GM23248 (cell line): ENCODE measurements around the gene NT5C1B. TPM values are rescaled to one million over a fixed set of nuclear protein-coding genes. Genes with fewer than 3 reads are reported as not detected.
A peak's percentile ranks its signal among the peaks of the same experiment; 100 is the strongest.

Source experiments
- DNase-seq: peaks from one replicate; pipeline ENCODE4 v3.0.0-alpha.2; 2015
- H2AFZ ChIP-seq: fragments of 200-600 bp; sonication (generic); 2 replicates; pipeline ENCODE4 v1.6.1; 2016; ENCODE audit warnings: antibody characterized with exemption
- H3F3A ChIP-seq: fragments of 200-600 bp; sonication (generic); 2 replicates; pipeline ENCODE4 v1.6.1; 2016; ENCODE audit warnings: mild to moderate bottlenecking, antibody characterized with exemption, mixed run types; ENCODE audit not compliant: insufficient read depth
- H3K27ac ChIP-seq: fragments of 200-600 bp; sonication (generic); 2 replicates; pipeline ENCODE4 v1.5.1; 2016; ENCODE audit warnings: mild to moderate bottlenecking
- H3K27me3 ChIP-seq: fragments of 200-600 bp; sonication (generic); replicated peaks from 2 replicates; pipeline ENCODE4 v1.6.1; 2016; ENCODE audit warnings: mild to moderate bottlenecking; ENCODE audit not compliant: insufficient read depth
- H3K36me3 ChIP-seq: fragments of 200-600 bp; sonication (generic); 2 replicates; pipeline ENCODE4 v1.6.1; 2016; ENCODE audit warnings: low read depth, mild to moderate bottlenecking
- H3K4me1 ChIP-seq: fragments of 200-600 bp; sonication (generic); 2 replicates; pipeline ENCODE4 v1.6.1; 2016; ENCODE audit warnings: mild to moderate bottlenecking; ENCODE audit not compliant: insufficient read depth
- H3K4me2 ChIP-seq: fragments of 200-600 bp; sonication (generic); one replicate; pipeline ENCODE4 v1.6.1; 2016; ENCODE audit warnings: mild to moderate bottlenecking; ENCODE audit not compliant: unreplicated experiment
- H3K4me3 ChIP-seq: fragments of 200-600 bp; sonication (generic); 2 replicates; pipeline ENCODE4 v1.5.1; 2016; ENCODE audit warnings: mild to moderate bottlenecking
- H3K79me2 ChIP-seq: fragments of 200-600 bp; sonication (generic); 2 replicates; pipeline ENCODE4 v1.6.1; 2016; ENCODE audit warnings: mild to moderate bottlenecking; ENCODE audit not compliant: insufficient read depth
- H3K9ac ChIP-seq: fragments of 200-600 bp; sonication (generic); 2 replicates; pipeline ENCODE4 v1.6.1; 2016; ENCODE audit warnings: mild to moderate bottlenecking
- H3K9me2 ChIP-seq: fragments of 200-600 bp; sonication (generic); 2 replicates; pipeline ENCODE4 v1.6.1; 2016; ENCODE audit warnings: mixed run types, mild to moderate bottlenecking, moderate library complexity; ENCODE audit not compliant: insufficient read depth
- H3K9me3 ChIP-seq: fragments of 200-600 bp; sonication (generic); one replicate; pipeline ENCODE4 v1.6.1; 2017; ENCODE audit warnings: low read depth
- H4K20me1 ChIP-seq: fragments of 200-600 bp; sonication (generic); 2 replicates; pipeline ENCODE4 v1.6.0; 2016; ENCODE audit not compliant: insufficient read depth
- EZH2 ChIP-seq: fragments of 200-600 bp; sonication (generic); IDR thresholded peaks from 2 replicates; pipeline ENCODE4 v1.6.1; 2018; ENCODE audit warnings: antibody characterized with exemption, mild to moderate bottlenecking; ENCODE audit not compliant: insufficient read depth, poor library complexity, severe bottlenecking
- EZH2phosphoT487 ChIP-seq: fragments of 200-600 bp; sonication (generic); IDR thresholded peaks from 2 replicates; pipeline ENCODE4 v1.6.1; 2018; ENCODE audit warnings: antibody characterized with exemption, moderate library complexity, mild to moderate bottlenecking, low read depth; ENCODE audit not compliant: insufficient read depth
- WGBS, 2 experiments: methylation state at CpG; one replicate each; pipeline ENCODE4 v1.1.6; 2015 to 2017; ENCODE audit warnings: low lambda C conversion rate in 2 of 2, low coverage in 1 of 2; ENCODE audit errors: missing lambda C conversion rate in 2 of 2; 5-methylcytosine and 5-hydroxymethylcytosine counted together
- in situ Hi-C: fragments of 300-500 bp; cut with MboI; formaldehyde crosslinking; loops from 2 replicates; pipeline ENCODE4 v1.15.0; 2020
- polyA plus RNA-seq: library from polyadenylated mRNA; unstranded; fragments of >200 nt; fragmentation: Nextera tagmentation; extraction: Ambion mirVana; gene quantifications from 2 replicates; pipeline ENCODE4 v1.2.1, GENCODE V29; 2016
- total RNA-seq: library from RNA; depleted of rRNA; stranded (reverse); fragments of >200 nt; shearing (Covaris generic); gene quantifications from 2 replicates; pipeline ENCODE4 v1.2.3, GENCODE V29; 2014

Gene NT5C1B
- total and polyA plus RNA-seq, 2 experiments from 2014 or later, result 0.88 TPM; not detected in 1

- Histone ChIP-seq H3K4me3 (no peak overlapping the region), H3K9ac (no peak overlapping the region), H4K20me1 (no peaks in the 10 kb centered on the region), H2AFZ (no peak overlapping the region), H3K4me2 (no peak overlapping the region), H3K9me3 (peaks cover 8% of the 10 kb centered on the region), H3K9me2 (no peaks in the 10 kb centered on the region), H3K4me1 (no peaks in the 10 kb centered on the region), H3K27me3 (no peaks in the 10 kb centered on the region), H3K36me3 (peaks cover 15% of the 10 kb centered on the region), H3K27ac (no peak overlapping the region), H3F3A (no peaks in the 10 kb centered on the region), H3K79me2 (no peaks in the 10 kb centered on the region)
- WGBS, 2 experiments, result 91 to 93% methylated on average over 1 of the region's 1 CpG
- TF ChIP-seq EZH2phosphoT487, result no peak
- TF ChIP-seq EZH2, result no peak
- no peak for DNase-seq
- in situ Hi-C loops, result no loop called here
Observed at GRCh38 chr2:18566145-18566769, 23.1 kb downstream of the NT5C1B start.

GRCh38 chr2:18560797-18561085 lies 28.6 kb downstream of the NT5C1B start:
- Histone ChIP-seq H4K20me1 (no peaks in the 10 kb centered on the region), H3K27ac (peak overlapping the region; percentile 79), H2AFZ (peak overlapping the region; percentile 100), H3K27me3 (no peaks in the 10 kb centered on the region), H3K4me3 (peak overlapping the region; percentile 90), H3K9me2 (no peaks in the 10 kb centered on the region), H3K9me3 (peaks cover 8% of the 10 kb centered on the region), H3K79me2 (peaks cover 39% of the 10 kb centered on the region), H3F3A (no peaks in the 10 kb centered on the region), H3K36me3 (peaks cover 15% of the 10 kb centered on the region; the same call in 1 of the 2 replicates), H3K4me2 (peak overlapping the region; percentile 92), H3K9ac (peak overlapping the region; percentile 92), H3K4me1 (peaks cover 9% of the 10 kb centered on the region)
- 3 to 7% methylated on average over 3 of the region's 3 CpGs for WGBS, 2 experiments
- no peak for TF ChIP-seq EZH2phosphoT487
- no peak for TF ChIP-seq EZH2
- no peak for DNase-seq
- in situ Hi-C loops, result no loop called here

- TF ChIP-seq EZH2 (no peak), EZH2phosphoT487 (no peak)
- in situ Hi-C loops, result no loop called here
- H3F3A ChIP-seq, result no peaks in the 10 kb centered on the region
- H3K9me3 ChIP-seq, result peaks cover 5% of the 10 kb centered on the region
- no peaks in the 10 kb centered on the region for H3K27me3 ChIP-seq
- H4K20me1 ChIP-seq, result no peaks in the 10 kb centered on the region
- H3K9me2 ChIP-seq, result no peaks in the 10 kb centered on the region
- H2AFZ ChIP-seq, result peak within 1 kb of the TSS; percentile 100
- H3K4me1 ChIP-seq, result peaks cover 9% of the 10 kb centered on the region
- peak; percentile 95 for DNase-seq
- H3K79me2 ChIP-seq, result peaks cover 39% of the 10 kb centered on the region
- H3K36me3 ChIP-seq, result peaks cover 17% of the 10 kb centered on the region; the same call in 1 of the 2 replicates
- H3K27ac ChIP-seq, result peak within 1 kb of the TSS; percentile 79
- peak within 1 kb of the TSS; percentile 92 for H3K4me2 ChIP-seq
- H3K4me3 ChIP-seq, result peak within 1 kb of the TSS; percentile 90
- H3K9ac ChIP-seq, result peak within 1 kb of the TSS; percentile 92
- 1 to 2% methylated on average over 47 to 77 of the region's 81 CpGs for WGBS, 2 experiments
Observed at GRCh38 chr2:18560031-18560796, 29.2 kb downstream of the NT5C1B start, which contains the start of gene RDH14. TSS of gene RDH14 (minus strand) at chr2:18560653. CDS start at chr2:18560572, 81 bp downstream.

- no peak for DNase-seq
- Histone ChIP-seq H3K4me2 (peak overlapping the region; percentile 92), H4K20me1 (no peaks in the 10 kb centered on the region), H2AFZ (peak overlapping the region; percentile 100), H3K9me3 (no peaks in the 10 kb centered on the region), H3F3A (no peaks in the 10 kb centered on the region), H3K9me2 (no peaks in the 10 kb centered on the region), H3K4me1 (peaks cover 9% of the 10 kb centered on the region), H3K27ac (peak overlapping the region; percentile 79), H3K9ac (peak overlapping the region; percentile 92), H3K4me3 (peak overlapping the region; percentile 90), H3K79me2 (peaks cover 39% of the 10 kb centered on the region), H3K36me3 (peaks cover 16% of the 10 kb centered on the region; the same call in 1 of the 2 replicates), H3K27me3 (no peaks in the 10 kb centered on the region)
- WGBS, 2 experiments, result 2 to 4% methylated on average over 11 of the region's 11 CpGs
- no peak for TF ChIP-seq EZH2
- no peak for TF ChIP-seq EZH2phosphoT487
- in situ Hi-C loops, result no loop called here
Observed at GRCh38 chr2:18559531-18560030, 29.8 kb downstream of the NT5C1B start.
